Measurements from ENCODE around the gene GADD45G. TPM values are rescaled to one million over a fixed set of nuclear protein-coding genes. Genes with fewer than 3 reads are reported as not detected.

GADD45G gene
- polyA plus RNA-seq, 1 donor from 2014 or later, result 161 TPM

DNA sequence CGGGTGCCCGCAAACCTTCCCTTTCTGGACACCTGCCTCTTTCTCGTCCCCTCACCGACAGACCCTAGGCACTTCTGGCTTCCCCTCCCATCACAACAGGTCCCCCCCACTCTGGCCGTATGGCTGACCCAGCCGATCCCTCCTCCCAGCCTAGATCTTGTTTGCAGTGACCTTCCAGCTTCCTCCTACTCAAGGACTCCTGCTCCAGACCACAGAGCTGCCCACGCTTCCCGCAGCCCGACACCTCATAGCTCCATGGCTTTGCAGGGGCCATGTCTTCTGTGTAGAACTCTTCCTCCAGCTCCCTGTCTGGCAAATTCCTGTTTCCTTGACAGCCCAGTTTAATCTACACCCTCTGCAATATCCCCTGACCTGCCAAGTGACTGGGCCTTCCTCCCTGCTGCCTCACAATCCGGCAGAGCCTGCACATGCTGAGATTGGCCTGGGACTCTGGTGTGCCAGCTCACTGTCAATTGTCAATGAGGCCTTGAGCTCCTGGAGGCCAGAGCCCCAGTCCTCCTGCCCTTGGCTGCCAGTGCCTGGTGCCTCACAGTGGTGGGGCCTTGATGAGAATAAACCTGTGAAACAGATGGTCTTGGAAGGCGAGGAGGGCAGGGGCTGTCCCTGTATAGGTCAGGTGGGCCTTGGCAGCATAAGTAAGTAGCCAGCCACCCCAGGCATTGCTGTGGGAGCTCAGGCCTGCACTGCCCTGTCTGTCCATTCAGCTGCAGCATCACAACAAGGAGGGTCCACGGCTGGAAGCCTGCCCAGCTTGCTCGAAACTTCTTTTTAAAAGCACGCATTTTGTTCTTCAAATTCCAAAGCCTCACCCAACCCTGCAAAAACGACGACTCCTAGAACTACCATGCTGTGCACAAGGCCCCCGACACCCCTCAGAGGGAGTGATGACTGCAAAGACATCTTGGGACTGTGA lies 50.5 kb downstream of the GADD45G start:
- H4K20me1 ChIP-seq (ENCODE audit: insufficient read depth), result no peaks in the 10 kb centered on the region
- no peaks in the 10 kb centered on the region for H3K79me2 ChIP-seq (replicated peaks; ENCODE audit: insufficient read depth, low read length)
- no peak overlapping the region for H3K27ac ChIP-seq (ENCODE audit: low read length)
- no peaks in the 10 kb centered on the region for H3K27me3 ChIP-seq (ENCODE audit: insufficient read depth, low read depth, low read length)
- no peak overlapping the region for H3K4me3 ChIP-seq (ENCODE audit: low read length)
- no peak overlapping the region for H3K4me2 ChIP-seq (ENCODE audit: low read length)
- no peaks in the 10 kb centered on the region for H3F3A ChIP-seq (ENCODE audit: insufficient read depth, low read length, poor library complexity, severe bottlenecking)
- H3K36me3 ChIP-seq (ENCODE audit: insufficient read depth, low read length), result no peaks in the 10 kb centered on the region
- H2AFZ ChIP-seq (ENCODE audit: low read depth, low read length), result no peak overlapping the region
- no peaks in the 10 kb centered on the region for H3K9me3 ChIP-seq (ENCODE audit: low read length)
- no peak for TF ChIP-seq RAD21 (conservative IDR thresholded peaks at IDR 0.05)
- TF ChIP-seq POLR2AphosphoS5 (IDR thresholded peaks at IDR 0.05), result no peak
- TF ChIP-seq EP300 (conservative IDR thresholded peaks at IDR 0.05; ENCODE audit: poor library complexity, severe bottlenecking), result no peak
- TF ChIP-seq, protein P1, sequence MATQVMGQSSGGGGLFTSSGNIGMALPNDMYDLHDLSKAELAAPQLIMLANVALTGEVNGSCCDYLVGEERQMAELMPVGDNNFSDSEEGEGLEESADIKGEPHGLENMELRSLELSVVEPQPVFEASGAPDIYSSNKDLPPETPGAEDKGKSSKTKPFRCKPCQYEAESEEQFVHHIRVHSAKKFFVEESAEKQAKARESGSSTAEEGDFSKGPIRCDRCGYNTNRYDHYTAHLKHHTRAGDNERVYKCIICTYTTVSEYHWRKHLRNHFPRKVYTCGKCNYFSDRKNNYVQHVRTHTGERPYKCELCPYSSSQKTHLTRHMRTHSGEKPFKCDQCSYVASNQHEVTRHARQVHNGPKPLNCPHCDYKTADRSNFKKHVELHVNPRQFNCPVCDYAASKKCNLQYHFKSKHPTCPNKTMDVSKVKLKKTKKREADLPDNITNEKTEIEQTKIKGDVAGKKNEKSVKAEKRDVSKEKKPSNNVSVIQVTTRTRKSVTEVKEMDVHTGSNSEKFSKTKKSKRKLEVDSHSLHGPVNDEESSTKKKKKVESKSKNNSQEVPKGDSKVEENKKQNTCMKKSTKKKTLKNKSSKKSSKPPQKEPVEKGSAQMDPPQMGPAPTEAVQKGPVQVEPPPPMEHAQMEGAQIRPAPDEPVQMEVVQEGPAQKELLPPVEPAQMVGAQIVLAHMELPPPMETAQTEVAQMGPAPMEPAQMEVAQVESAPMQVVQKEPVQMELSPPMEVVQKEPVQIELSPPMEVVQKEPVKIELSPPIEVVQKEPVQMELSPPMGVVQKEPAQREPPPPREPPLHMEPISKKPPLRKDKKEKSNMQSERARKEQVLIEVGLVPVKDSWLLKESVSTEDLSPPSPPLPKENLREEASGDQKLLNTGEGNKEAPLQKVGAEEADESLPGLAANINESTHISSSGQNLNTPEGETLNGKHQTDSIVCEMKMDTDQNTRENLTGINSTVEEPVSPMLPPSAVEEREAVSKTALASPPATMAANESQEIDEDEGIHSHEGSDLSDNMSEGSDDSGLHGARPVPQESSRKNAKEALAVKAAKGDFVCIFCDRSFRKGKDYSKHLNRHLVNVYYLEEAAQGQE (IDR thresholded peaks at IDR 0.05; ENCODE audit: borderline replicate concordance), result no peak
- no peak for TF ChIP-seq MXI1 (conservative IDR thresholded peaks at IDR 0.05; ENCODE audit: poor library complexity, severe bottlenecking)
- no peak for TF ChIP-seq EZH2 (IDR thresholded peaks at IDR 0.05; ENCODE audit: borderline replicate concordance, insufficient read depth, low read length, poor library complexity, severe bottlenecking)
- TF ChIP-seq, protein P2, sequence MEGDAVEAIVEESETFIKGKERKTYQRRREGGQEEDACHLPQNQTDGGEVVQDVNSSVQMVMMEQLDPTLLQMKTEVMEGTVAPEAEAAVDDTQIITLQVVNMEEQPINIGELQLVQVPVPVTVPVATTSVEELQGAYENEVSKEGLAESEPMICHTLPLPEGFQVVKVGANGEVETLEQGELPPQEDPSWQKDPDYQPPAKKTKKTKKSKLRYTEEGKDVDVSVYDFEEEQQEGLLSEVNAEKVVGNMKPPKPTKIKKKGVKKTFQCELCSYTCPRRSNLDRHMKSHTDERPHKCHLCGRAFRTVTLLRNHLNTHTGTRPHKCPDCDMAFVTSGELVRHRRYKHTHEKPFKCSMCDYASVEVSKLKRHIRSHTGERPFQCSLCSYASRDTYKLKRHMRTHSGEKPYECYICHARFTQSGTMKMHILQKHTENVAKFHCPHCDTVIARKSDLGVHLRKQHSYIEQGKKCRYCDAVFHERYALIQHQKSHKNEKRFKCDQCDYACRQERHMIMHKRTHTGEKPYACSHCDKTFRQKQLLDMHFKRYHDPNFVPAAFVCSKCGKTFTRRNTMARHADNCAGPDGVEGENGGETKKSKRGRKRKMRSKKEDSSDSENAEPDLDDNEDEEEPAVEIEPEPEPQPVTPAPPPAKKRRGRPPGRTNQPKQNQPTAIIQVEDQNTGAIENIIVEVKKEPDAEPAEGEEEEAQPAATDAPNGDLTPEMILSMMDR (IDR thresholded peaks at IDR 0.05; ENCODE audit: poor library complexity, severe bottlenecking), result no peak
- TF ChIP-seq SMC3 (conservative IDR thresholded peaks at IDR 0.05; ENCODE audit: poor library complexity), result no peak
- H3K9ac ChIP-seq (ENCODE audit: low read length), result no peak overlapping the region
- H3K9me2 ChIP-seq (ENCODE audit: insufficient read depth, low read length), result no peaks in the 10 kb centered on the region

Other genes starting within 250 kb of the GADD45G start
- 34.0 and 40.9 TPM in 2 replicates for gene SEMA4D, start 106.9 kb upstream of the GADD45G start, polyA plus RNA-seq